Aorta (tissue), 5 donors: ENCODE measurements around the gene TMEM178B. TPM values are rescaled to one million over a fixed set of nuclear protein-coding genes. Genes with fewer than 3 reads are reported as not detected.
"Not testable (repeated sequence)": the region's sequence is repeated elsewhere in the genome, so short reads cannot be mapped to it uniquely, and the experiment has no call there.

Experiments used
- ATAC-seq: fragments of 200-7000 bp; cut with Tn5 transposase; one replicate; pipeline ENCODE4 v1.9.1; 2022; ENCODE audit warnings: moderate library complexity; ENCODE audit not compliant: low FRiP score
- DNase-seq, 2 donors: peaks; one replicate each; pipeline ENCODE4 v3.0.0-alpha.2; 2020
- H3K27ac ChIP-seq, 2 donors: one replicate each; pipeline ENCODE4 v1.5.1; 2013; ENCODE audit warnings: low read length in 2 of 2, mild to moderate bottlenecking in 2 of 2, moderate library complexity in 2 of 2, control low read depth in 1 of 2, inconsistent platforms in 1 of 2, low read depth in 1 of 2
- H3K27me3 ChIP-seq, 2 donors: one replicate each; pipeline ENCODE4 v1.6.1; 2013; ENCODE audit warnings: control low read depth in 1 of 2, low read length in 1 of 2, mild to moderate bottlenecking in 1 of 2, moderate library complexity in 1 of 2; ENCODE audit not compliant: insufficient read depth in 2 of 2, control insufficient read depth in 1 of 2
- H3K36me3 ChIP-seq, 2 donors: one replicate each; pipeline ENCODE4 v1.6.1; 2013; ENCODE audit warnings: control low read depth in 1 of 2, low read length in 1 of 2, mild to moderate bottlenecking in 1 of 2; ENCODE audit not compliant: insufficient read depth in 2 of 2, control insufficient read depth in 1 of 2
- H3K4me1 ChIP-seq, 2 donors: one replicate each; pipeline ENCODE4 v1.6.1; 2013; ENCODE audit warnings: low read length in 2 of 2, control low read depth in 1 of 2, mild to moderate bottlenecking in 1 of 2, moderate library complexity in 1 of 2; ENCODE audit not compliant: insufficient read depth in 2 of 2, control insufficient read depth in 1 of 2
- H3K4me3 ChIP-seq, 2 donors: one replicate each; pipeline ENCODE4 v1.5.1; 2013; ENCODE audit warnings: low read length in 2 of 2, control low read depth in 1 of 2, mild to moderate bottlenecking in 1 of 2
- H3K9me3 ChIP-seq: one replicate; pipeline ENCODE4 v1.6.1; 2013; ENCODE audit warnings: mild to moderate bottlenecking, low read length; ENCODE audit not compliant: control insufficient read depth
- WGBS, 2 donors: extraction: QIAGEN DNeasy Blood & Tissue Kit; methylation state at CpG; one replicate each; pipeline ENCODE4 v1.1.7; 2013; 5-methylcytosine and 5-hydroxymethylcytosine counted together
- intact Hi-C, 2 donors: fragments of 100-400 bp; cut with DNase I; formaldehyde crosslinking; loops; one replicate each; pipeline versions ENCODE4 v1.14.2 to v1.15.0; 2022
- polyA plus RNA-seq, 2 donors: library from polyadenylated mRNA; stranded (reverse); fragments of 200-250 nt; gene quantifications; one replicate each; pipeline ENCODE4 v1.2.3, GENCODE V29; 2013
- total RNA-seq, 2 donors: library from RNA; stranded (reverse); fragmentation: NEBNext Ultra II Directional; extraction: Animal tissue kit (Norgen Biotek cat#: 25700); gene quantifications; one replicate each; pipeline ENCODE4 v1.2.1, GENCODE V29; 2021
- donor health status: healthy with polysubstance abuse.
- donor health status: Bipolar disorder and iron deficiency.
- donor health status: DM: no; HTN: no; CAD: no.
- donor health status: DM: no; HTN: no; CAD: no.
- donor health status: DM: yes; HTN: yes; CAD: no.

Gene TMEM178B
- total and polyA plus RNA-seq, 4 donors = 0.05 to 0.42 (median 0.19) TPM

DNA sequence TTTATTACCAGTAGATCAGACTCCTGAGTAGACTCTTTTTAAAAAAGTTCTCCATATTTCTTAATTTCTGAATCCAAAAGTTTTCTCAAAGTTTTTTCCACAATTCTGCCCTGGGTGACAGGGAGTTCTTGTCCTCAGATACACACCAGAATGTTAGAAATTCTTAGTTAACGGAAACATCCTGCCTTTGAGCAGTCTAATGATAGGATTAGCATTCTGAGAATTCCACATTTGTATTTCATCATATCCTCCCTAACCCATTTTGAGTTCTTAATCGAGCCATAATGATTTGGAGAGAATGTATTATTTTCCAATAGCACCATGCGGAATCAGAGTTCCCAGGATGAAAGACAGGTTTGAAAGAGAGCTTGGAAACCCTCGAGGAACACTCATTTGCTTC, 30.2 kb upstream of the TMEM178B start:
- Histone ChIP-seq H3K27ac (no peak overlapping the region), H3K4me3 (no peak overlapping the region), H3K27me3 (no peaks in the 10 kb centered on the region), H3K4me1 (no peaks in the 10 kb centered on the region), H3K9me3 (no peaks in the 10 kb centered on the region), H3K36me3 (no peaks in the 10 kb centered on the region)
- 61 to 69% methylated on average over 4 of the region's 4 CpGs for WGBS, 2 donors
- intact Hi-C loops = no loop called here
- DNase-seq (no peak), ATAC-seq (no peak)

DNA sequence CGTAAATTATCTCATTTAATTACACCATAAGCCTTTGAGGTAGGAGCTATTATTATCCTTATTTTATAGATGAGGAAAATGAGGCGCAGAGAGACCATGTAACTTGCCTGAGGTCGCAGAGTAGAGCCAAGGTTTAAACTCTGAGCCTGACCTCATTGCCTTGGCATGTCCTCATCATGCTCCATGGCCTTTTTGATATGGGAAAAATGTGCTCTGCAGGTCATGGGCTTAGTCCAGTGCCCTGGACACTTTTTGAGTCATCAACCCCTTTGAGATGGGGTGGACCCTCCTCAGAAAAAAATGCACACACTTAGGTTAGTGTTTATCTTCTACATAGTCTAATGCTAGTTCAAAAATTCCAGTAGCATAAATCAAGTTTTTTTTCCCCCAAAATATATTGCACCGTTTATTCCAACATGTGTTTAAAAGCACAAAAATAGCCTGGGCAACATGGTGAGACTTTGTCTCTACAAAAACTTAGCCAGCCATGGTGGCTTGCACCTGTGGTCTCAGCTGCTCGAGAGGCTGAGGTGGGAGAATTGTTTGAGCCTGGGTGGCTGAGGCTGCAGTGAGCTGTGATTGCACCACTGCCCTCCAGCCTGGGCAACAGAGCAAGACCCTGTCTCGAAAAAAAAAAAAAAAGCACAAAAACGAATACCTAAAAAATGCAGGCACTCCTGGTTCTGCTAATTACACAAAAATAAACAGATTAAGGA, 28.6 kb upstream of the TMEM178B start:
- ATAC-seq = no peak
- no peaks in the 10 kb centered on the region for H3K4me1 ChIP-seq
- intact Hi-C loops = no loop called here
- 40 to 51% methylated on average over 7 of the region's 7 CpGs for WGBS, 2 donors
- no peaks in the 10 kb centered on the region for H3K27me3 ChIP-seq
- H3K9me3 ChIP-seq = no peaks in the 10 kb centered on the region
- DNase-seq = no peak
- no peak overlapping the region for H3K4me3 ChIP-seq
- no peak overlapping the region for H3K27ac ChIP-seq
- H3K36me3 ChIP-seq = no peaks in the 10 kb centered on the region

DNA sequence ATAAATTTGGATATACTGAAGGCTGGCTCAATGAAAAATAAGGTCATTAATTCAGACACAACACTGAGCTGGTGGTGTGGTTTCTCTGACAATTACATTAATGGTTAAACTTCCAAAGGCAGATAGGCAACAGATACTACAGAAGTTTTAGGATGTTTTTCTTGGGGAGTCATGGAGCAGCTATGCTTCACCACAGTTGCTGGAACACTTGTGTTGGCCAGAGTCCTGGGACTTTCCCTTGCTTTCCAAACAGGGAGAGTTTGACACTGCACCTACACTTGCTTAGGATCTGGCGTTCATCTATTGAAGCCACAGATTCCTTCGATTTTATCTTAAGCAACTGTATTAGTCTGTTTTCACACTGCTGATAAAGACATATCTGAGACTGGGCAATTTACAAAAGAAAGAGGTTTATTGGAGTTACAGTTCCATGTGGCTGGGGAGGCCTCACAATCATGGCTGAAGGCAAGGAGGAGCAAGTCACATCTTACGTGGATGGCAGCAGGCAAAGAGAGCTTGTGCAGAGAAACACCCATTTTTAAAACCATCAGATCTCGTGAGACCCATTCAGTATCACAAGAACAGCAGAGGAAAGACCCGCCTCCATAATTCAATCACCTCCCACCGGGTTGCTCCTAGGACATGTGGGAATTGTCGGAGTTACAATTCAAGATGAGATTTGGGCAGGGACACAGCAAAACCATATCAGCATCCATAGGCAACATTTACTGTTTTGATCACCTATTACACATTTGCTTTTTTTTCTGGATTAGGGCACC, 27.8 kb upstream of the TMEM178B start:
- WGBS, 2 donors = 73 to 77% methylated on average over 7 of the region's 7 CpGs
- intact Hi-C loops = no loop called here
- Histone ChIP-seq H3K4me1 (no peaks in the 10 kb centered on the region), H3K9me3 (no peaks in the 10 kb centered on the region), H3K4me3 (no peak overlapping the region), H3K36me3 (no peaks in the 10 kb centered on the region), H3K27me3 (no peaks in the 10 kb centered on the region), H3K27ac (no peak overlapping the region)
- no peak for DNase-seq
- ATAC-seq = no peak

DNA sequence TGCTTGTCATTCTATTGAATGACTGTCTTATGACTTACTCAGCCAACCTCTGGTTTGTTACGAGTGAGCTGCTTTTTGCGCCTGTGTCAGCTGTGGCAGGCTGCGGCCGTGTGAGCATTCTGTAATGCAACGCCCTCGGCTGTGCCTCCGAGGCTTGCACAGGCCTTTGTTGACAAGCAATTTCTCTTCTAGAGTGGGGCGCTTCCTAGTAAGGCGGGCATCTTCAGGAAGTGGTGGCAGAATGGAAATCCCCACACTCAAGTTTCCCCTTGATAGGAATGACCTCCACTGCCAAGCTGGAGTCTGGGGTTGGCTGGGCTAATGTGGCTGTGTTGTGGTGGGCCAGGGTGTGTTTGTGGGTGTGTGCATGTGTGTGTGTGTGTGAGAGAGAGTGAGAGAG, 20.2 kb upstream of the TMEM178B start:
- no peak for DNase-seq
- H3K27me3 ChIP-seq = no peaks in the 10 kb centered on the region
- 34 to 42% methylated on average over 9 of the region's 9 CpGs for WGBS, 2 donors
- H3K4me1 ChIP-seq = no peaks in the 10 kb centered on the region
- intact Hi-C loops = no loop called here
- H3K4me3 ChIP-seq = no peak overlapping the region
- no peak for ATAC-seq
- no peaks in the 10 kb centered on the region for H3K36me3 ChIP-seq
- peaks cover 7% of the 10 kb centered on the region for H3K9me3 ChIP-seq
- no peak overlapping the region for H3K27ac ChIP-seq

DNA sequence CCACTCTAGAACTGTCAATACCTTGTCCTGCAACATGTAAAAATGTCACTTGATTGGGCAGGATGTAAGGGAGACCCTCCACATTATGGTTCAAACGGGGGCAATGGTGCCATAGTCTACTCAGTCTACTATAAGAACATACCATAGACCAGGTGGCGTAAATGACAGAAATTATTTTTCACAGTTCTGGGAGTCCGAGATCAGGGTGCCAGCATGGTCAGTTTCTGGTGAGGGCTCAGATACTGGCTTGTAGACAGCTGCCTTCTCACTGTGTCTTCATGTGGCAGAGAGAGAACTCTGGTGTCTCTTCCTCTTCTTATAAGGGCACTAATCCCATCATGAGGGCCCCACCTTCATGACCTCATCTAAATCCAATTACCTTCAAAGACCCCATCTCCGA, 18.7 kb upstream of the TMEM178B start:
- Histone ChIP-seq H3K36me3 (no peaks in the 10 kb centered on the region), H3K4me1 (no peaks in the 10 kb centered on the region), H3K9me3 (peaks cover 7% of the 10 kb centered on the region), H3K4me3 (no peak overlapping the region), H3K27me3 (no peaks in the 10 kb centered on the region), H3K27ac (no peak overlapping the region)
- intact Hi-C loops = no loop called here
- no peak for DNase-seq
- 79 to 83% methylated on average over 4 of the region's 4 CpGs for WGBS, 2 donors
- ATAC-seq = no peak

DNA sequence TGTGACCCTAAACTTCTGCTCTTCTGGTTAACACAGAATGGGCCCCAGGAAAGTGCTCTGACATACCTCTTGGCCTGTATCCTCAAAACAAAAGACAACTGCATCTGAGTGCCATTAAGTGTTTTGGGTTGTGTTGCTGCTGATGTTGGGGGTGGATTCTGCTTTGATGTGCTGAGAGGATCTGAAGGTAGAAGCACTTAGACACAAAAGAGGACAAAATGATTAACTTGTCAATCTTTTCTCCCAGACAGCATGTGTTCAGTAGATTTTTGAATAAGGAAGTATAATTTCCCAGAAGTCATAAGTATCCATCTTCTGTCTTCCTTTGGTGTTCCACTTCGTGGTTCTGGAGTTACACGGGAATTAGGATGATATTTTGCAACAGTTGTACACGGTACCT, 16.1 kb upstream of the TMEM178B start:
- no peak for DNase-seq
- peaks cover 5% of the 10 kb centered on the region for H3K9me3 ChIP-seq
- ATAC-seq = no peak
- intact Hi-C loops = no loop called here
- no peak overlapping the region for H3K4me3 ChIP-seq
- H3K4me1 ChIP-seq = no peaks in the 10 kb centered on the region
- H3K36me3 ChIP-seq = no peaks in the 10 kb centered on the region
- no peak overlapping the region for H3K27ac ChIP-seq
- 78 to 87% methylated on average over 3 of the region's 3 CpGs for WGBS, 2 donors
- H3K27me3 ChIP-seq = no peaks in the 10 kb centered on the region

DNA sequence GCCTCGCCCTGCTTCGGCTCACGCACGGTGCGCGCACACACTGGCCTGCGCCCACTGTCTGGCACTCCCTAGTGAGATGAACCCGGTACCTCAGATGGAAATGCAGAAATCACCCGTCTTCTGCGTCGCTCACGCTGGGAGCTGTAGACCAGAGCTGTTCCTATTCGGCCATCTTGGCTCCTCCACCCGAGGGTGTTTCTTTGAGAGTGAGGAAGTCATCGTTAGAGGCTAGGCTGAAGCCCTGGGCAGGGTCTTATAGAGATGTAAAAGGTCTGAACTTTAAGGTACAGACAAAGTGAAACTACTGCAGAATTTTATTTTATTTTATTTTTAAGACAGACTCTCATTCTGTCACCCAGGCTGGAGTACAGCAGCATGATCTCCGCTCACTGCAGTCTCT, 6.0 kb upstream of the TMEM178B start:
- H3K27ac ChIP-seq, DNase-seq, ATAC-seq, intact Hi-C loops, H3K36me3 ChIP-seq, H3K4me1 ChIP-seq, H3K9me3 ChIP-seq, H3K4me3 ChIP-seq, H3K27me3 ChIP-seq: not testable (repeated sequence)
- WGBS, 2 donors = 78 to 86% methylated on average over 7 to 8 of the region's 16 CpGs

DNA sequence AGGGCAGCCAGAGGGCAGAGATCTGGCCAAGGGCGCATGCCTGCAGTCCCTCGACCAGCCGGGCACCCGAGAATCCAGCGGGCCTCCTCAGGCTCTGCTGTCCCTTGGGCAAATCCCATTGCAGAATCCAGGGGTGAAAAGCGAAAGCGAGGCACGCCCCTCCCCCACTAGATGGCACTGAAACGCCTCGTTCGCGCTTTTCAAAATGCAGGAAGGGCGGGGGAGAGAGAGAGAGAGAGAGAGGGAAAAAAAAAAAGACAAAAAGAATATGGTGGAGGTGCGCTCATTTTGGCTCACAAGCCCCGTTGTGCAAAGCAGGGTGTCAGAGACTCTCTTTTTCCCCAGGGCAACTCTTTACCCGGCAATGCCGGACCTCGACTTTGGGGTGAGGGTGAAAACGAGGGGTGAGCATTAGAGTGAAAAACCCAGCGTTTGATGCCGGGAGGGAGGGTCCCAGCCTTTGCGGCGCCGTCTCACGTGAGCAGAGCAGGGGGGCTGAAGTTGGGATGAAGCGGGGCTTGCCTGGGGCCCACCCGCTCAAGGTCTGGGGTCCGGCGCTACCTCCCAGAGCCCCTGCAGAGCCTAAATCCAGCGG, 2.5 kb upstream of the TMEM178B start:
- intact Hi-C loops = no loop called here
- Histone ChIP-seq H3K4me1 (no peaks in the 10 kb centered on the region), H3K36me3 (no peaks in the 10 kb centered on the region), H3K4me3 (no peak overlapping the region), H3K27me3 (no peaks in the 10 kb centered on the region), H3K27ac (no peak overlapping the region), H3K9me3 (no peaks in the 10 kb centered on the region)
- WGBS, 2 donors = 0 to 1% methylated on average over 30 of the region's 30 CpGs
- ATAC-seq (peak; percentile 40), DNase-seq (no peak)
